ENCODE measurements around the gene RNF141. TPM values are rescaled to one million over a fixed set of nuclear protein-coding genes. Genes with fewer than 3 reads are reported as not detected.

The RNF141 gene
- total RNA-seq, 1 donor from 2014 or later: 32.0 TPM

GRCh38 chr11:10567446-10567845, 26.5 kb upstream of the RNF141 start:
- no peak overlapping the region for H3K27ac Mint-ChIP-seq
- no peak for DNase-seq (ENCODE audit: low spot score, unreplicated experiment)
- TF ChIP-seq CTCF (IDR thresholded peaks at IDR 0.05; ENCODE audit: unreplicated experiment): no peak
- H3K4me1 Mint-ChIP-seq (ENCODE audit: low read depth): no peaks in the 10 kb centered on the region
- no peaks in the 10 kb centered on the region for H3K36me3 Mint-ChIP-seq (ENCODE audit: insufficient read depth)
- no peaks in the 10 kb centered on the region for H3K27me3 Mint-ChIP-seq
- H3K9me3 Mint-ChIP-seq (ENCODE audit: low read depth): no peaks in the 10 kb centered on the region
- no peak overlapping the region for H3K4me3 Mint-ChIP-seq (ENCODE audit: low read depth)

DNA sequence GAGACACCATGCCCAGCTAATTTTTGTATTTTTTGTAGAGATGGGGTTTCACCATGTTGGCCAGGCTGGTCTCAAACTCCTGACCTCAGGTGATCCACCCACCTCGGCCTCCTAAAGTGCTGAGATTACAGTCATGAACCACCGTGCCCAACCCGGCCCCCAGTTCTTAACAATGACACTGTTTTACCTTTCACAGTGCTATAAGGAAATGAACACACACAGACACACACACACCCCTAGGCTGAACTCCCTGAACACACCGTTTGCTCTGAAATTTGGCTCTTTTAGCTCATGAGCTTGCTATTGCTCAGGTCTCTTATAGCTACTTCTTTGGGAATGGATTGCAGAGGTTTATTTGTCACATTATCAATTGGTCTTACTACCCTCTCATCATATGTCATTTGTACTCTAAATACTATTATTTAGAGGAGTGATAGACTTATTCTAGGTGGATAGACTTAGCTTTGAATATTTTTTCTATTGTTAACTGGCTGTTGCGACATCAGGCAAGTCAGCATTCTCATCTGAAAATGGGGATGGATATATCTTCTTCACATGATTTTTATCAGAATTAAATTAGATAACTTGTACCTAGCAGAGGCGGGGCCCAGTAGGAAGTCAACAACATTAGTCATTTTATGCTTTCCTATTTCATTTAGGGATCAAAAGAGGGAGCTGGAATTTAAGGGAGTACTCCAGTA, 25.4 kb upstream of the RNF141 start:
- Mint-ChIP-seq H3K36me3 (ENCODE audit: insufficient read depth) (no peaks in the 10 kb centered on the region), H3K9me3 (ENCODE audit: low read depth) (no peaks in the 10 kb centered on the region), H3K4me3 (ENCODE audit: low read depth) (no peak overlapping the region), H3K27ac (no peak overlapping the region), H3K27me3 (no peaks in the 10 kb centered on the region), H3K4me1 (ENCODE audit: low read depth) (no peaks in the 10 kb centered on the region)
- DNase-seq (ENCODE audit: low spot score, unreplicated experiment): no peak
- no peak for TF ChIP-seq CTCF (IDR thresholded peaks at IDR 0.05; ENCODE audit: unreplicated experiment)

GRCh38 chr11:10565493-10565892, 24.5 kb upstream of the RNF141 start:
- Mint-ChIP-seq H3K27me3 (no peaks in the 10 kb centered on the region), H3K27ac (no peak overlapping the region), H3K4me3 (ENCODE audit: low read depth) (no peak overlapping the region), H3K4me1 (ENCODE audit: low read depth) (no peaks in the 10 kb centered on the region), H3K9me3 (ENCODE audit: low read depth) (no peaks in the 10 kb centered on the region), H3K36me3 (ENCODE audit: insufficient read depth) (no peaks in the 10 kb centered on the region)
- no peak for TF ChIP-seq CTCF (IDR thresholded peaks at IDR 0.05; ENCODE audit: unreplicated experiment)
- no peak for DNase-seq (ENCODE audit: low spot score, unreplicated experiment)

DNA sequence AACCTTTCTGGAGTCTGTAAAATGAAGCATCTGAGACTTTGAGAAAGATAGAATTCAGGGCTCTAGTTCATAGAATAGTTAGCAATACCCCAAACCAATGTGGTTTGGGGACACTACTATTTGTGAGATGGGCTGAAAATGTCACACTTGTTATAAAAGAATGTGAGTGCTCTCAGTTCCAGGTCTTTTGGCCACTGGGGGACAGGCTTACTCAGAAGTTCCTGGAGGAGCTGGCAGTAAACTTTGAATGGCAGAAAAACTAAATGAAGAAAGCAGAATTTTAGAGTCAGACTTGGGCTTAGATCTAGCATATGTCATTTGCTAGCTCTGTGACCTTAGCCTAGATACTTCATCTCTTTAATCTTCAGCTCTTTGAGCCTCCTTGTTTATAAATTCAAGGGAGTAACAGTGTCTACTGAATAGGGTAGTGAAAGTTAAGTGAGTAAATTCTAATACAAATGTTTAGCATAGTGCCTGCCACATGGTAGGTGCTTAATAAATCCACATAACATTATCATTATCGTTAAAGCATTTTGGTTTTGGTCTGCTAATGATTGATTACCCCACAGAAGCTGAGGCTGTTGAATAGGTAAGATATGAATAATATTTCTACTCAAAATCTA, 23.8 kb upstream of the RNF141 start:
- no peak for DNase-seq (ENCODE audit: low spot score, unreplicated experiment)
- no peak overlapping the region for H3K4me3 Mint-ChIP-seq (ENCODE audit: low read depth)
- no peaks in the 10 kb centered on the region for H3K4me1 Mint-ChIP-seq (ENCODE audit: low read depth)
- no peak for TF ChIP-seq CTCF (IDR thresholded peaks at IDR 0.05; ENCODE audit: unreplicated experiment)
- no peaks in the 10 kb centered on the region for H3K27me3 Mint-ChIP-seq
- no peaks in the 10 kb centered on the region for H3K9me3 Mint-ChIP-seq (ENCODE audit: low read depth)
- H3K27ac Mint-ChIP-seq: peak overlapping the region; percentile 11
- no peaks in the 10 kb centered on the region for H3K36me3 Mint-ChIP-seq (ENCODE audit: insufficient read depth)

GRCh38 chr11:10564030-10564429, 23.0 kb upstream of the RNF141 start:
- Mint-ChIP-seq H3K4me1 (ENCODE audit: low read depth) (no peaks in the 10 kb centered on the region), H3K27me3 (no peaks in the 10 kb centered on the region), H3K4me3 (ENCODE audit: low read depth) (no peak overlapping the region), H3K27ac (no peak overlapping the region), H3K36me3 (ENCODE audit: insufficient read depth) (no peaks in the 10 kb centered on the region), H3K9me3 (ENCODE audit: low read depth) (no peaks in the 10 kb centered on the region)
- no peak for DNase-seq (ENCODE audit: low spot score, unreplicated experiment)
- no peak for TF ChIP-seq CTCF (IDR thresholded peaks at IDR 0.05; ENCODE audit: unreplicated experiment)

Data from progenitor cell of endocrine pancreas (in vitro differentiated cells).